ENCODE measurements around the gene PPP1R1A.

DNA sequence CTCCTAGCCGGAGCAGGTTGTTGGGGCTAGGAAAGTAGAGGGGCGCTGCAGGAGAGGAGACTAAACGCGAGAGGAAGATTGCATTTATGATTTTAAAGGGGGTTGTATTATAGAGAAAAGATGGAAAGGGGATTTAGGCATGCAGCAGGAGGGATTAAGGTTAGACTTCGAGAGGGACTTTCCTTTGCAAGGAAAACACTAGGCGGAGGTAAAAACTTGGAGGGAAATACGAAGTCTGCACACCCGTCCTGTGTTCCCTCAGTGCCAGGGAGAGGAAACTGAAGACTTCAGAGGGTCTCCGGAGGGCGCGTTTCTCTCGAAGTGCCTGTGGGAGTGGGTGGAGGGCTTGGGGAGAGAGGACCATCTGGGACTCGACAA is 420 bp upstream of the PPP1R1A start:
- TF ChIP-seq POLR2AphosphoS5 (IDR thresholded peaks at IDR 0.05; ENCODE audit: low read depth, low read length) (no peak), POLR2A (IDR thresholded peaks at IDR 0.05; ENCODE audit: low read depth, low read length) (no peak), TAF1 (IDR thresholded peaks at IDR 0.05; ENCODE audit: borderline replicate concordance, low read depth, low read length) (no peak)
